Middle frontal gyrus (tissue), 1 donor: ENCODE measurements around the gene GLB1L3.
"Not testable (repeated sequence)": the region's sequence is repeated elsewhere in the genome, so short reads cannot be mapped to it uniquely, and the experiment has no call there.

Experiments used
- DNase-seq: peaks from one replicate; pipeline ENCODE4 v3.0.0-alpha.2; 2015; ENCODE audit warnings: low spot score; ENCODE audit errors: extremely low spot score

The GLB1L3 gene

GRCh38 chr11:134313821-134314607 lies 37.8 kb downstream of the GLB1L3 start:
- DNase-seq: no peak

- no peak for DNase-seq
These were observed 40.9 kb downstream of the GLB1L3 start for GRCh38 chr11:134317103-134317502.

DNA sequence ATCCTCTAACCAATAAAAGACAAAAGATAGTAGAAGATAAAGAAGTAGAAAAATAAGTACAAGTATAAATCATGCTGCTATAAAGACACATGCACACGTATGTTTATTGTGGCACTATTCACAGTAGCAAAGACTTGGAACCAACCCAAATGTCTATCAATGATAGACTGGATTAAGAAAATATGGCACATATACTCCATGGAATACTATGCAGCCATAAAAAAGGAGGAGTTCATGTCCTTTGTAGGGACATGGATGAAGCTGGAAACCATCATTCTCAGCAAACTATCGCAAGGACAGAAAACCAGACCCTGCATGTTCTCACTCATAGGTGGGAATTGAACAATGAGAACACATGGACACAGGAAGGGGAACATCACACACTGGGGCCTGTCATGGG lies 45.2 kb downstream of the GLB1L3 start:
- not testable (repeated sequence) for DNase-seq

DNA sequence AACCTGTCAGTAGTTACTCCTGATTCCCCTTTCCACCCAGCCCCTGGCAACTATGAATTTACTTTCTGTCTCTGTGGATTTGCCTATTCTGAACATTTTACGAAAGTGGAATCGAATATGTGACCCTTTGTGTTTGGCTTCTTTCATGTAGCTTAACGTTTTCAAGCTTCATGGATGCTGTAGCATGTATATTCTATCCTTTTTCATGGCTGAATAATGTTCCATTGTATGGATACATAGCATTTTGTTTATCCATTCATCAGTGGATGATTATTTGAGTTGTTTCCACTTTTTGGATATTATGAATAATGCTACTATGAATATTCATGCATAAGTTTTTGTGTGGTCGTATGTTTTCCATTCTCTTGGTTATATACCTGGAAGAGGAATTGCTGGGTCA lies 46.4 kb downstream of the GLB1L3 start:
- no peak for DNase-seq

GRCh38 chr11:134328433-134328832 lies 52.3 kb downstream of the GLB1L3 start:
- no peak for DNase-seq

- DNase-seq: no peak
These were observed 54.6 kb downstream of the GLB1L3 start for GRCh38 chr11:134330611-134331353.

DNA sequence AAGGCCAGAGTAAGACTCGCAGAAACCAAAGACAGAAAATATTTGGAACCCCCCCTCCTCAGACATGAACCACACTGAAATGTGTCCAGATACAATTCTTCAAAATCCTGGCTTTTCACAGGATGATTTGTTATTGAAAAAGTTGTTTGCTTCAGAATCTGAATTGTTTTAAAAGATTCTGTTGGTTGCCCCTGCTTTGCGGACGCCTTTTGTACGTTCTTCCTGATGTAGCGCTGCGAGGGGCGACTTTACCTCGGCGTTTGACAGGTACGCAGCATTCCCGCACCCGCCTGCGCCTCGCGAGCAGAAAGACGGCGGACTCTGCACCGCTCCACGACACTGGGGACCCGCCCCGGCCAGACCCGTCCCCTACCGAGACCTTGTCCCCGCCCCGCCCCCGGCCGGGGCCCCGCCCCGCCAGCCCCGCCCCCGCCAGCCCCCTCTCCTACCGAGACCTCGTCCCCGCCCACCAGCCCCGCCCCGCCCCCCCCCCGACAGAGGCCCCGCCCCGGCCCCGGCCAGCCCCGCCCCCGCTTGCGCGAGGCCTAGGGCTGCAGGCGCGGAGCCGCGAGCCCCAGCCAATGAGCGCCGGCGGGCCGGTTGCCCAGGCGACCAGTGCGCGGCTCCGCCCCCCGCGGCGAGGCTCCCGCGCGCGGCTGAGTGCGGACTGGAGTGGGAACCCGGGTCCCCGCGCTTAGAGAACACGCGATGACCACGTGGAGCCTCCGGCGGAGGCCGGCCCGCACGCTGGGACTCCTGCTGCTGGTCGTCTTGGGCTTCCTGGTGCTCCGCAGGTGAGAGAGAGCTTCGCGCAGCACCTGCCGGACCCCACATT lies 55.4 kb downstream of the GLB1L3 start, which contains the start of gene GLB1L2:
TSS of gene GLB1L2 (plus strand) at position 635 of the 835 bp plus-strand sequence. CDS start at position 709, 74 bp downstream.
- peak; percentile 35 for DNase-seq

DNA sequence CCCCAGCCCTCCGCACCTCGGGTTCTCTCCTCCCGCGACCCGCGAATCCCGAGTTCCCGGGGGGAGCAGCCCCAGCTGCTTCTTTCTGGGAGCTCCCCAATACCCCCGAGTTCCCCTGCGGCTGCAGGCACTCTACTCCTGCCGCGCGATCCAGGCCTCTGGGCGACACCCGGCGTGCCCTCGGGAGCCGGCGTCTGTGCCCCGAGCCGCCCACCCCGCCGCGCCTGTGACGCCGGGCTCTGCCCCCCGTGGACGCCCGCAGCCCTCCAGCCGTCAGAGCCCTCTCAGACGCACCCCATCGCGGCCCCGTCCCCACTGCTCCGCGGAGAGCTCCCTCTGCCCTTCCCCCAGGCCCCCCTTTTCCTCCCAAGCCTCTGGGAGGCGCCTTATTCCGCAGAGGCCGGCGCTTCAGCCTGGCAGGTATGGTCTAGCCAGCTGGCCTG lies 56.0 kb downstream of the GLB1L3 start:
- no peak for DNase-seq

DNA sequence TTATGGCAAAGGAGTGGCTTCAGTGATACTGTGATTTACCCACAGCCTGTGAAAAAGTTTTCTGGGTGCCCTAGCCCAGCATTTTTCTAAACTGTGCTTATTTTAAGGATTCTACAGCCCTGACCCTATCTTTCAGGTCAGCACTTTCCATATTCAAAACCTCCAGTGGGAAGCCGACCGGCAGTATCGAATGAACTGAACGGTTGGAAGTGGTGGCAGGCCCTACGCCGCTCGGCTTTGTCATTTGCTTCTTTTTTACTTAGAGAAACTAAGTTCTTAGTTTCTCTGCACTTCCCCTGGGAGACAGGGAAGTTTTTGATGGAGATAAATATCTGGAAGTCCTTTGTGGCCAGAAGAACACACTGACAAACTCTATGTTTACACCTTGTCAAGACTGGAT lies 56.6 kb downstream of the GLB1L3 start:
- no peak for DNase-seq

DNA sequence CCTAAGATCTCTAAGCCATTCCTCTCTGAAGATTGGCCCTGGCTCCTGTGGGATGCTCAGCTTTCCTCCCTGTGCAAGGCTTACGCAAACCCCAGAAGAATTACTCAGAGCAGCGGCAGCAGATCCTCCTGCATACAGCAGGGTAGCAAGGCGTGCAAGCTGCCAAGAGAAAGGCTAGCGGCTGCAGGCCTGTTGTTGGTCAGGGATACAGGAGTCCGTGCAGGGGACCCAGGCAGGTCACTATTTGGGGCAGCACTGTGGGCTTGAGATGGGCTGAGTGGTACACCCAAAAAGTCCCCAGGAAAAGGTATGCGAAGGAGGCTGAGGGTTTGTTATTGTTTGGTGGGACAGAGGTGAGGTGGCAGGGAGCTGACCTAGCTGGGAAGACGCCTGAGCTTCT lies 57.1 kb downstream of the GLB1L3 start:
- no peak for DNase-seq

GRCh38 chr11:134333946-134334345 lies 57.8 kb downstream of the GLB1L3 start:
- no peak for DNase-seq

DNA sequence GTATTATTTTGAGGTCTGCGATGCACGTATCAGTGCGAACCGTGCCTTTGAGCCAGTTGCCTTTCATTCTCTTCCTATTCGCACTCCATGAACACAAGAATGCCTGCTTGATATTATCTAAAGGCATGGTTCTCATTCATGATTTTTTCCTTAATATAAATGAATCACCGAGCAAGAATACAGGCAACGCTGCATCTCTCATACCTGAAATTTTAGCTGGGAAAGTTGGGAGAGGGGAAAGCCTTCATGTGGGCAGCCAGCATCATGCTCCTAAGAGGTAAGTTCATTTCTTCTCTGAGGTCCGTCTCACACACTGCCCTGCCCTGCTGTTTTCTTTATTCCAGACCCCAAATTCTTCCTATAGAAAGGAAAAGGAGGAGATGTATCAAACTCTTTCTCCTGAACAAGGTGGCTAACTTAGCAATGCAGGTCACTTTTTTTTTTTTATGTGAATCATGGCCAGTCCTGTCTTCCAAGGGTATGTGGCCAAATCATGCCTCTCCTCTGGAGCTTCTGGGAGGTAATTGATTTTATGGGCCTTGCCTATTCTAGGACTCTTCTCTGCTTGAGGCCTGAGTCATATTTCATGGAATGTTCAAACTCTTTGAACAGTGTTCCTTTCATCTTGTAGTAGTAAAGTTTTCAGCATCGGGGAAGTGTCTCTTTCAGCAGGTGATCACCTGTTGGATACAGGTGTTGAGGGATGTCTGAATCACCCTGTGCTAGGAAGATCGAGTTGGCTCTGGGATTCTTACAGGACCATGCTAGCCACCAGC lies 58.8 kb downstream of the GLB1L3 start:
- DNase-seq: no peak

DNA sequence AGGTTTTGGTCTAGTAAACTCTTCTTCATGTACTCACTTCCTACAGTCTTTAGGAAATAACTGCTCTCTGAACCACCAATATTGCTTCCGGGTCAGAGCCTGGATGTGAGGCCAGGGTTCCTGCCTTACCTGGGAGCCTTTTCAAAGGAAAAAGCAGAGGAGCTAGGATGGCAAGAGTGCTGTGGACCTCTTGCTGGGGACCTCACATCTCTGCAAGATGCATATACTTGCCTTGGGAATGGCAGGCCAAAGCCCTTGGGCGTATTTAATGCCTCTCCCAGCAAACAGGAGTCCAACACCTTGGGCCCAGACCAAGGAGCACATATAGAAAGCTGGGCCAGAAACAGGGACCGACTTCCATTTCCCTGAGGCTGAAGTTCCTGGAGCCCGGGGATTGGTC lies 60.9 kb downstream of the GLB1L3 start:
- no peak for DNase-seq

DNA sequence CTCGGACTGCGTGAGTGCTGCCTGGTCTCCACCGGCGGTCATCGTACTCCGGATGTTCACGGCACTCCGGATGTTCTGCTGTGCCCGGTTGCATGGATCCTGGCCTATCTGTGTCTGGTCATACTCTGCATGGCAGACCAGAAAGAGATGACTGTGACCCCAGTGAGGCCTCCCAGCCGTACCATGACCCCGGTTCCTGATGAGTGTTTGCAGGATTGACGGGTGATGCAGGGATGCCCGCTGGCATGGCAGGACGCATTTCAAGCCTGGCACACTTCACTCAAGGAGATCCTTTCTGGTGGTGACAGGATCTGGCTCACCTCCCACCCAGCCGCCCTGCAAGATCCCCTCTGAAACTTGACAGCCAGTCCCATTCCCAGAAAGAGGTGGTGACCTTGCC lies 61.9 kb downstream of the GLB1L3 start:
- no peak for DNase-seq

DNA sequence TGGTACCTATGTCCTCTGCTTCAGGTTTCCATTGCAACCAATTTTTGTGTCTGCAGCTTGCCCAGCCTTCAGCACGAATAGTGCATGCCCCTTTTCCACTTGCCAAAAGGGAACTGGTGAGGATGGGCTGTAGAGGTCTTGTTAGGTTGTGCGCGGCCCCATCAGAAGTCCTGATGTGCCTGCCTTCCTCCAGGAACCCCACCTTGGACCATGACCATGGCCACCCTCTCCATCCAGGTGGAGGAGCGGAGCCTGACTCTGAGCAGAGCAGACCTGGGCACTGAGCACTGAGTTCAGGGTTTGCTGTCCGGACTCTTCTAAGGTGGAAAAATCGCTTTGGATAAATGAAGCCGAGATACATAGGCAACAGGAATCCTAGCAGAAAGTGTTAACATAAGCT lies 62.5 kb downstream of the GLB1L3 start:
- DNase-seq: no peak

DNA sequence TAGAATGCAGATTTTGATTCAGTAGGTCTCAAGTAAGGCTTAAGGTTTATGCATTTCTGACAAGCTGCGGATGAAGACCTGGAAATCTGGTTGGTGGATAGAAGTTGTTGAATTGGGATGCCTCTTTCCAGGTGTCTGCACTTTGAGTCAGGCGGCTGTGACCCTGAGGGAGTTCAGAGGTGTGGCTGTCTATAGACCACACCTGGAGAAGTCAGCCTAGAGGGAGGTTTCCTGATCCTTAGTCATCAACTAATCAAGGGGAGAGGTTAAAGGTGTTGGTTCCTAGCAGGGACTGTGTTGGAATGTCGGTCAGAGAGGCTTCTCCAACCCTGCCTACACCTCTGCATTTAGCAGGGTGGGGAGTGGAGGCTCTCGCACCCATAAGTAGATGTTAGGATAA lies 63.6 kb downstream of the GLB1L3 start:
- DNase-seq: no peak

DNA sequence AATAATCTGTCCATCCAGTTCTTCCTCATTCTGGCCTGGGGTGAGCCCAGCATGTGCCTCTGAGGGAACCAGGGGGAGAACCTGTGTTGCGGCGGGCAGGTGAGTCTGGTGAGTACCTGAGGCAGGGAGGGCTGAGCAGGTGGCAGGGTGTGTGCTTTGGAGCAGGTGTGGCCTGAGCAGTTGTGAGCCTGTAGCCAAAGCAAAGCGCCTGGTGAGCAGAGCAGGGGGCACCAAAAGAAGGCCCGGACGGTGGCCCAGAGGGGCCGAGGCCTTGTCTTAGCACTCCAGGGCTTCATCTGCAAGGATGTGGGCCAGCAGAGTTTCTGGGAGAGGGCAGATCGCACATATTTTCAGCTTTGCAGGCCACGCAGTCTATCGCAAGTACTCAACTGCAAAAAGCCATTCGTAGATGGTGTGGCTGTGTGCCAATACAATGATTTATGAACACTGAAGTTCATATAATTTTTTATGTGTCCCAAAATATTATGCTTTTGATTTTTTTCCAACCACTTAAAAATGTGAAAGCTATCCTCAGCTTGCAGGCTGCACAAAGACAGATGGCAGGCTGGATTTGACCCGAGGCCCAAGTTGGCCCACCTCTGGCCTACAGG lies 64.3 kb downstream of the GLB1L3 start:
- no peak for DNase-seq

DNA sequence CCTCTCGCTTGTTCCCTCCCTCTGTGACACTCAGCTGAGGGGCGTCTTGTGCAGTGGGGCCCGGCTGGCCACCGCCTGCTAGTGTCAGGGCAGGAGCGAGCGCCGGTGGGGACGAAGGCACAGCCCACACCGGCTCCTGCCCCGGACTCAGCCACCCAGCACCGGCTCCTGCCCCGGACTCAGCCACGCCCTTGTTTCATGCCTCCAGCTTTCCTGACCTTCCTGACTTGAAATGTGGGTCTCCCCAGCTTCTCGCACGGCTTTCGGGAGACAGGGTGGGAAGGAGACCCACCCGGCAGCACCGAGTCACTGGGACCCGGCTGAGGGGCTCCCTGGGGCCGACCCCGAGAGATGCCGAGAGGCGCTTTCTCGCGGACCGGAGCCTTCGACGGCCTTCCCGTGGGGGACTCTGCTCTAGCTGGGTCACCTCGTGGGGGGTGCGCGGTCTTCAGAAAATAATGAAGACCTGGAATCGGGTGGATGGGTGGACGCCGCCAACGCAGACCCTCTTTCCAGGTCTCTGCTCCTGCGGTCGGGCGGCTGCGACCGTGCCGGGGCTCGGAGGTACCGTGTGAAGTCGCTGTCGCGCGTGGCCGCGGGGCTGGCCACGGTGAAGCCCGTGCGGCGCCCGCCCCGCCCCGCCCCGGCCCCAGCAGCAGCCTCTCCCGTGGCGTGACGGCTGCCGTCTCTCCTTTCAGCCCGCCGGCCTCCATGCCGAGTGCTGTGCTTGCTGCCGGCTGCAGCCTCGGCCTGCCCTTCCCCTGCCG lies 65.8 kb downstream of the GLB1L3 start:
- DNase-seq: no peak

DNA sequence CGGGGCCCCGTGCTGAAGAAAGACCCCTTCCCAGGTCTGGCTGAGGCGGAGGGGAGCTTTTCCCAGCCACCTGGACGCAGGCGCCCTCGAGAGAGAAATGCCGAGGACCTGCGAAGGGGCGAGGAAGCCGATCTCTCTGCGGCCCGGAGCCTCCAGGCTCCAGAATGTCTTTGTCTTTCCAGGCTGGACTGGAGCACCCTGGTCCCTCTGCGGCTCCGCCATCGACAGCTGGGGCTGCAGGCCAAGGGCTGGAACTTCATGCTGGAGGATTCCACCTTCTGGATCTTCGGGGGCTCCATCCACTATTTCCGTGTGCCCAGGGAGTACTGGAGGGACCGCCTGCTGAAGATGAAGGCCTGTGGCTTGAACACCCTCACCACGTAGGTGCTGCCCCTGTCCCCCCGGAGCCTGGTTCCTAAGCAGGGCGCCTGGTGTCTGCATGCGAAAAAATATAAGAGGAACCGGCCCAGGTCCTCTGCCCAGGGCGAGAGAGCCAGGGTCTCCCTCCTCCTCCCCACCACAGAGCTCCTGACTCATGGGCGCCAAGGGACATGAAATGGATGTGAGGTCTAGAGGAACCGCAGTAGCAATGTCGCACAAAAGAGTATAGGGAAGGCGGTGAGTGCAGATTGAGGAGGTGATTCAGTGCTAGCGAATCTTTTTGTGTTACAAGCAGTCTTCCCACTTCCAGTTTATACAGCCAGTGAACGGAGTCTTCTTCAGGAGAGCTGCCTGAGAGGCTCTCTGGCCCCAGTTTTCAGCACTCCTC lies 66.6 kb downstream of the GLB1L3 start:
- DNase-seq: no peak
